Prostate gland (tissue), 2 donors: ENCODE results near the gene FER.
"Not testable (repeated sequence)": the region's sequence is repeated elsewhere in the genome, so short reads cannot be mapped to it uniquely, and the experiment has no call there.

Experiments
- POLR2A ChIP-seq: fragments of 450-650 bp; IDR thresholded peaks from one replicate; pipeline ENCODE4 v1.6.1; 2016; ENCODE audit warnings: antibody characterized with exemption, mild to moderate bottlenecking
- POLR2AphosphoS5 ChIP-seq: sonication (generic); formaldehyde crosslinking; IDR thresholded peaks from one replicate; pipeline ENCODE4 v1.6.1; 2017; ENCODE audit warnings: antibody characterized with exemption
- TF ChIP-seq, protein P1 (sequence below), 4 experiments: fragments of 200-600 bp in 2 of 4; fragments of 450-650 bp in 2 of 4; sonication (generic) in 2 of 4; IDR thresholded peaks; 1 replicate in 3 of 4; 2 replicates in 1 of 4; pipeline ENCODE4 v1.5.1; 2016 to 2019; ENCODE audit warnings: antibody characterized with exemption in 4 of 4, mild to moderate bottlenecking in 2 of 4, moderate library complexity in 2 of 4

DNA sequence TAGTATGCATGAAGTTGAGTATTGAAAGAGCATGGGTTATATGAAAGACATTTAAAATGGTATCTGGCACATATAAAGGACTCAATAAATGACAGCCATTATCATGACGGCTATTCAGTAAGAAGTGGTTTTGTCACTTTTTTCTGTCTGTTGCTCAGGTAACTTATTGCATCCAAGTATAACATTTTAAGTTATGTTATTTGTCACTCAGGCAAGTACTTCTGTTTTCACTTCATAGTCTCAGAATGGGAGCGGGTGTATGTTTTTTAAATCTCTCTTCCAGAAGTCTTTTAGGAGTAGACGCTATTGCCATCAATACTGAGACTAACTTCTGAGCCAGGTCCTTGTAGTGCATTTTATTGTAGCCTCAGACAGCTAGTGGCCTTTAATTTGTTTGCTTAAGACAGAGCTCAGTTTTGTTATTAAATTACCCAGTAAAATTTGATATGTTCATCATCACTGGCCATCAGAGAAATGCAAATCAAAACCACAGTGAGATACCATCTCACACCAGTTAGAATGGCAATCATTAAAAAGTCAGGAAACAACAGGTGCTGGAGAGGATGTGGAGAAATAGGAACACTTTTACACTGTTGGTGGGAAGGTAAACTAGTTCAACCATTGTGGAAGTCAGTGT is 423.9 kb downstream of the FER start:
- not testable (repeated sequence) for TF ChIP-seq POLR2AphosphoS5, POLR2A
- TF ChIP-seq, protein P1, sequence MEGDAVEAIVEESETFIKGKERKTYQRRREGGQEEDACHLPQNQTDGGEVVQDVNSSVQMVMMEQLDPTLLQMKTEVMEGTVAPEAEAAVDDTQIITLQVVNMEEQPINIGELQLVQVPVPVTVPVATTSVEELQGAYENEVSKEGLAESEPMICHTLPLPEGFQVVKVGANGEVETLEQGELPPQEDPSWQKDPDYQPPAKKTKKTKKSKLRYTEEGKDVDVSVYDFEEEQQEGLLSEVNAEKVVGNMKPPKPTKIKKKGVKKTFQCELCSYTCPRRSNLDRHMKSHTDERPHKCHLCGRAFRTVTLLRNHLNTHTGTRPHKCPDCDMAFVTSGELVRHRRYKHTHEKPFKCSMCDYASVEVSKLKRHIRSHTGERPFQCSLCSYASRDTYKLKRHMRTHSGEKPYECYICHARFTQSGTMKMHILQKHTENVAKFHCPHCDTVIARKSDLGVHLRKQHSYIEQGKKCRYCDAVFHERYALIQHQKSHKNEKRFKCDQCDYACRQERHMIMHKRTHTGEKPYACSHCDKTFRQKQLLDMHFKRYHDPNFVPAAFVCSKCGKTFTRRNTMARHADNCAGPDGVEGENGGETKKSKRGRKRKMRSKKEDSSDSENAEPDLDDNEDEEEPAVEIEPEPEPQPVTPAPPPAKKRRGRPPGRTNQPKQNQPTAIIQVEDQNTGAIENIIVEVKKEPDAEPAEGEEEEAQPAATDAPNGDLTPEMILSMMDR (IDR thresholded peaks at IDR 0.05): not testable (repeated sequence)
